GM21576 (cell line): ENCODE results near the gene SLC25A25.
"Not testable (repeated sequence)": the region's sequence is repeated elsewhere in the genome, so short reads cannot be mapped to it uniquely, and the experiment has no call there.

Source experiments
- ATAC-seq: cut with Tn5 transposase; IDR thresholded peaks from one replicate; pipeline ENCODE4 v1.9.1; 2021; ENCODE audit warnings: mild to moderate bottlenecking, moderate library complexity; ENCODE audit not compliant: unreplicated experiment

Gene SLC25A25

DNA sequence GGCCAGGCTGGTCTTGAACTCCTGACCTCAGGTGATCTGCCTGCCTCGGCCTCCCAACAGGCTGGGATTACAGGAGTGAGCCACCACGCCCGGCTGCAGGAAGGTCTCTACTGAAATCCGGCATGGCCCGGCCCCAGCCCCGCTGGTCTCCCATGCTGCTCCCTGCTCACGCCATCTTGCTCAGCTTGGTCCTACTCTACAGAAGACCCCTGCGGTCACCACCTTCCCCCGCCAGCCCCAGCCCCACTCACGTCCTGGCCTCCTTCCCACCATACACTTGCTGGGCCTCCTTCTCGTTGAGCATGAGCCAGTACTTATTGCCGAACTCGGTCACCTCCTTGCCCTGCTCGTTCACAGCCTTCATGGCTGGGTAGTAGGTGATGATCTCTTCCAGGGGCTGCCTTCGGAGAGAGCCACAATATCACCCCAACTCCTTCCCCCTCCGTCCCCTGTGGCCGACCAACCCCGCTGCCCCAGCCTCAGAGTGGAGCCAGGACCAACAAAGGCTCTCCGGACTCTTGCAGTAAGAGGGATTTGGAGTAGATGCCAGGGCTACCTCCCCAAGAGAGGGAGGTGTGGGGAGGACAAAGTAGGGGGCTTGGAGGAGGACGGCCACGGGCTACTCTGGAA is 55.5 kb downstream of the SLC25A25 start:
- ATAC-seq, result no peak

DNA sequence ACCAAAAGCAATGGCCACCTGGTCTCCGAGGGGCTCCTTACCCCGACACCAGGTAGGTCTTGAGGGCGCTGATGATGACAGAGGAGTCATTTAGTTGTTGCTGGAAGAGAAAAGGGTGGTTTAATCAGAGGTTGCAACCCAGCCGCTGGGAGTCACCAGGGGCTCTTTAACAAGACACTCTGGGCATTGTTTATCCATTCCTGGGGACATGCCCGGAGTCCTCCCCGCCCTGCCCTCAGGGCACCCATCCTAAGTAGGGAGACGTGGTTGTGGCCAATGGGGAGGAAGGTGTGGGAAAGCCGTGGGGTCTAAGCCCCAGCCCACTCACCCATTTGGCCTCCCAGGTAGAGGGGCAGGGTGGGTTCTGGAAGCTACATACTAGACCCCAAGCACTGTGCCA is 56.4 kb downstream of the SLC25A25 start:
- ATAC-seq, result no peak

DNA sequence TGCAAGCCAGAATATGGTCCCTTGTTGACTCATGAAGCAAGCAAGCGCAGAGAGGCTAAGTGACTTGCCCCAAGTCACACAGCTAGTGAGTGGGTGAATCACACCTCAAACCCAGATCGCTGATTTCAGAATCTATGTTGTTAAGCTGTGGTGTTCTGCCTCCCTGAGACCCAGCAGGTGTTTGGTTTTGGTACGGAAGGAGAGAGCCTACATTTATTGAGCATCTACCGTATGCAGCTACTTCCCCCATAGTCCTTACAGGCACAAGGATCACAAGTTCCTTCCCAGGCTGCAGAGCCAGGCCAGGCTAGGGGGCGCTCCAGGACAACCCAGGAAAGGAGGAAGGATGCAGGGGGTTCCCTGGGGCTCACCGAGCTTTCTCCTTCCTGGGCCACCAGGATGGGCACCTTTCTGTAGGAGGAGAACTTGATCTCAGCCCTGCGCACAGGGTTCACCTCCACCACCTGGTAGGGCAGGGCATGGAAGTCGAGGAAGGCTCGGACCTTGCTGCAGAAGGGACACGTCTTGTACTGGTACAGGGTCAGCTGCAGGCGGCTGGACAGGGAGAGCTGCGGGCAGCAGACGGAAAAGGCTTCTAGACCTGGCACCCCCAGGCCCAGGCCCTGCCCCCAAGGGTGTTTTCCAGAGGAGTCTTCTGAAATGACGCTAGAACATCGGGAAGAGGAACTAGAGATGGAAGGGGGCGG is 57.0 kb downstream of the SLC25A25 start:
- ATAC-seq, result no peak

- no peak for ATAC-seq
Measured at GRCh38 chr9:128125580-128126354, 57.7 kb downstream of the SLC25A25 start.

DNA sequence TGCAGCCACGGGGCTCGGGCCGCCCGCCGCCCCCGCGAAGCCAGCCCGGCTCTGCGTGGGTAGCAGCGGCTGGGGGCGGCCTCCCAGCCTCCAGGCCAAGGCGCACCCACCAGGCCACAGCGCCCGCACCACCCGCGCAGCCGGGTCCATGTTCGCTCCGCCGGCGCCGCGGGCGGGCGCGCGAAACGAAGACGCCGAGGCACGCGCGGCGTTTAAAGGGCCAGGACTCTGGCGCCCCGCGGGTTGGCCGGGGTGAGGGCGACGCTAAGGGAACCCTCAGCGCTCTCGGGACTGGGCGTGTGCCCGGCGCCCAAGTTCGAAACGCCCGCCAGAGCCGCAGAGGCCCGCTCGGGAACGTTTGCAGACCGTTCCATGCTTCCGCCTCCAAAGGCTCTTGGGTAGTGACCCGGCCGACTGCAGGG is 59.5 kb downstream of the SLC25A25 start, which contains the start of gene PTGES2:
Gene PTGES2, minus strand, starts transcription at position 162 of the 422 bp plus-strand sequence. Its CDS starts 12 bp downstream, at position 150.
- ATAC-seq, result peak; percentile 42

- peak; percentile 60 for ATAC-seq
Measured at GRCh38 chr9:128127990-128128835, 60.2 kb downstream of the SLC25A25 start.

GRCh38 chr9:128128836-128129590 is 61.0 kb downstream of the SLC25A25 start:
- no peak for ATAC-seq

DNA sequence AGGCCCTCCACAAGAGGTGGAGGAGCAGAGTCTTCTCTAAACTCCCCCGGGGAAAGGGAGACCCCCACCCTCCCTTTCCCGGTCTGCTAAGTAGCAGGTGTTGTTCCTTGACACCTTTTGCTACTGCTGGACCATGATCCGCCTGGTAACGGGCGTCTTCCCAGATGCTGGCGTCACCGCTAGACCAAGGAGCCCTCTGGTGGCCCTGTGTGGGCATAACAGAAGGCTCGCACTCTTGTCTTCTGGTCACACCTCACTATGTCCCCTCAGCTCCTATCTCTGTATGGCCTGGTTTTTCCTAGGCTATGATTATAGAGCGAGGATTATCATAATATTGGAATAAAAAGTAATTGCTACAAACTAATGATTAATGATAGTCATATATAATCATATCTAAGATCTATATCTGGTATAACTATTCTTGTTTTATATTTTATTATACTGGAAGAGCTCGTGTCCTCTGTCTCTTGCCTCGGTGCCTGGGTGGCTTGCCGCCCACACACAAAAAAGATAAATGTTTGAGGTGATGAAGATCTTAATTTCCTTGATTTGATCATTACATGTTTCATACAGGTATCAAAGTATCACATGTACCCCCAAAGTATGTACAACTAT is 62.1 kb downstream of the SLC25A25 start:
- not testable (repeated sequence) for ATAC-seq

DNA sequence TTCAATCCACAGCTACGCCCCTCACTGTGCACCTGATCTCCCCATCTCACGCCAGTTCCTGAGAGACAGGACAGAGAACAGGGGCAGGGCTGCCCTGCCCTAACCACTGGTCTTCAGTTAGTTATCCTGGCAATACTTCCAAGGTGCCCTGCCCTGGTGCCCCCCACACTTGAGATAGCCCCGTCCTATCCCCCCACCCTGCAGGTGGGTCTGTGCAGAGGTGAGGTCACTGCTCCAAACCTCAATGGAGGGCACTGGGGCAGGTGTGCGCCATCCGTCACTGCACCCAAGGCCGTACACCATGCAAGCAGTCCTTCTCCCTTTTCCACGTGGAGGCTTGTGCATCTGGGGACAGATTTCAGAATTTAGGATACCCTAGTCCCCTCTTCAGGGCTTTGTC is 62.6 kb downstream of the SLC25A25 start:
- not testable (repeated sequence) for ATAC-seq

DNA sequence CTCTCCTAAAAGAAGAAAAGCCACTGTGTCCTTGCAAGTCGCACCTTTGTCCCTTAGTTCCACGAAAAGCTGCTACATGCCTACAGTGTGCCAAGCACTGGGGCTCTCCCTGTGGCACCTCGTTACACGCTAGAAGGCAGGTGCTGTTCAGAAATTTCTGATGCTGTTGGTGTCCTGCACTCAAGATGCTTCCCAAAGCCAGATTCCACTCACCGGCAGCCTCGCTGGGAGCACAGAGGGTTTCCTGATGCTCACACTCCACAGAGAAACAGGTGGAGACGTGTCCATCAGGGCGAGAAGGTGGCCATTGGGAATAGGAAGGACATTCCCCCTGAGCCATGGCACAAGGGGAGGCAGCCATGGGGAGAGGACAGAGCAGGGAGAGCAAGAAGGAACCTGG is 63.3 kb downstream of the SLC25A25 start:
- ATAC-seq, result not testable (repeated sequence)

DNA sequence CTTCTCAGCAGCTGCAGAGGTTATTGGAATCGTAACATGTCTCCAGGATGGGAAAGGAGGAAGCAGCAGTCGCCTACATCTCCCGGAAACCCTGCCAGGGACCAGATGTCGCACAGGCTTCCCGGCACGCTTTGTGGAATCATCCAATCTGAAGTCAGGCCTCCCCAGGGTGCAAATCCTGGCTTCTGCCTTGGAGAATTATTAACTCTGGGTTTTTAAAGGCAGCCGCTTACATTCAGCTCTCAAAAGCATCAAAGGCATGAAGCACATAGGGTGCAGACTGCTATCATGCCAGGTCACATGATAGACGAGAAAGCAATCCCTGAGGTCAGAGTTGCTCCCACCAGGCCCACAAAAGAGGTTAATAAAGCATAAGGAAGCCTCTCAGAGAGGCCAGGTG is 64.1 kb downstream of the SLC25A25 start:
- ATAC-seq, result not testable (repeated sequence)

GRCh38 chr9:128135561-128135960 is 67.5 kb downstream of the SLC25A25 start:
- not testable (repeated sequence) for ATAC-seq

GRCh38 chr9:128136816-128137793 is 69.1 kb downstream of the SLC25A25 start:
- ATAC-seq, result no peak

GRCh38 chr9:128138001-128138400 is 70.0 kb downstream of the SLC25A25 start:
- no peak for ATAC-seq

DNA sequence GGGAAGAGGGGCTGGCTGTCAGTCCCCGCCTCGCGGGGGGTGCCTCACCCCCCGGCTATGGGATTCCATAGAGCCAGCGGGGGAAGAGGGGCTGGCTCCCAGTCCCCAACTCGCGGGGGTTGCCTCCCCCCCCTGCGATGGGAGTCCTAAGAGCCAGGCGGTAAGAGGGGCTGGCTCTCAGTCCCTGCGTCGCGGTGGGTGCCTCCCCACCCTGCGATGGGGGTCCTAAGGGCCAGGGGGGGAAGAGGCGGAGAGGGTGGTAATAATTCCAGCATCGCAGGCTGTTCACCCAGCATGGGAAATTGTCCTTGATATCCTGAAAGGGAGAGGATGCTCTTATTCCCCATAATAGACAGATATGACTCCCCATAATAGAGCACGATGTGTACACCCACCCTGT is 71.6 kb downstream of the SLC25A25 start:
- no peak for ATAC-seq

- no peak for ATAC-seq
Measured at GRCh38 chr9:128141604-128142003, 73.6 kb downstream of the SLC25A25 start.

DNA sequence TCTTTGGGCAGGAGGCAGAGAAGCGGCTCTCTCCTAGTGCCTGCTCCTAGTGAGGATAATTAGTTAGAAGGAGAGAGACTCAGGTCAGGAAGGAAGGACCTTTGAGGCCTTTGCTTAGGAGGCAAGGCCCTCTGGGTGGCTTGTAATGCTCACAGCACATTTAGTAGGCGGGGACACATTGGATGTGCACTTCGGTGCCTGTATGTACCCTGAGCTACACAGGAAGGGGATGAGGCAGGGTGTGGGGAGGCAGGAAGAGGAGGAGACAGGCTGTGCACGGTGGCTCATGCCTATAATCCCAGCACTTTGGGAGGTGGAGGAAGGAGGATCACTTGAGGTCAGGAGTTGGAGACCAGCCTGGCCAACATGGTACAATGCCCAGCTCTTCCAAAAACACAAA is 74.0 kb downstream of the SLC25A25 start:
- no peak for ATAC-seq

- ATAC-seq, result no peak
Measured at GRCh38 chr9:128142596-128142995, 74.6 kb downstream of the SLC25A25 start.
